SU-DHL-6 (cell line): Measurements from ENCODE around the gene TBL1X.

Experiments used
- EZH2phosphoT487 ChIP-seq: fragments of 200-600 bp; sonication (generic), shearing (Covaris generic); conservative IDR thresholded peaks from 2 replicates; pipeline ENCODE4 v1.6.1; 2018; ENCODE audit warnings: mild to moderate bottlenecking, antibody characterized with exemption, low read length, moderate library complexity, mixed read lengths
- TF ChIP-seq, protein P1 (sequence below): fragments of 200-600 bp; sonication (generic); IDR thresholded peaks from one replicate; pipeline ENCODE4 v1.5.1; 2017; ENCODE audit warnings: antibody characterized with exemption, mild to moderate bottlenecking, low read length, moderate library complexity; ENCODE audit not compliant: insufficient read depth, poor library complexity, severe bottlenecking

DNA sequence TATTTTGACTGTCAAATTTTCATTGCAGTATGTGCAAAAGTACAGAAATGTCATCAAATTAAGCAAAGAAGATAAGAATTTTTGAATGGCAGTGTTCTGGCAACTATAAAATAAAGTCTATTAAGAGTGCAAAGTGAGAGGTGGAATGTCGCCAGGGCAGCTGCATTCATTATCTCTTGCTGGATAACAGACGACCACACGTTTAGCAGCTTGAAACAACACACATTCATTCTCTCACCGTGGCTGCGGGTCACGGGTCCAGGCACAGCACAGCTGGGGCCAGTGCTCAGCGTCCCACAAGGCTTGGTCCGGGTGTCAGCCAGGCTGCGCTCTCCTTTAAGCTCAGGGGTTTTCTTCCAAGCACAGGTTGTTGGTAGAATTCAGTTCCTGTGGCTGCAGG is 186.9 kb downstream of the TBL1X start:
- TF ChIP-seq, protein P1, sequence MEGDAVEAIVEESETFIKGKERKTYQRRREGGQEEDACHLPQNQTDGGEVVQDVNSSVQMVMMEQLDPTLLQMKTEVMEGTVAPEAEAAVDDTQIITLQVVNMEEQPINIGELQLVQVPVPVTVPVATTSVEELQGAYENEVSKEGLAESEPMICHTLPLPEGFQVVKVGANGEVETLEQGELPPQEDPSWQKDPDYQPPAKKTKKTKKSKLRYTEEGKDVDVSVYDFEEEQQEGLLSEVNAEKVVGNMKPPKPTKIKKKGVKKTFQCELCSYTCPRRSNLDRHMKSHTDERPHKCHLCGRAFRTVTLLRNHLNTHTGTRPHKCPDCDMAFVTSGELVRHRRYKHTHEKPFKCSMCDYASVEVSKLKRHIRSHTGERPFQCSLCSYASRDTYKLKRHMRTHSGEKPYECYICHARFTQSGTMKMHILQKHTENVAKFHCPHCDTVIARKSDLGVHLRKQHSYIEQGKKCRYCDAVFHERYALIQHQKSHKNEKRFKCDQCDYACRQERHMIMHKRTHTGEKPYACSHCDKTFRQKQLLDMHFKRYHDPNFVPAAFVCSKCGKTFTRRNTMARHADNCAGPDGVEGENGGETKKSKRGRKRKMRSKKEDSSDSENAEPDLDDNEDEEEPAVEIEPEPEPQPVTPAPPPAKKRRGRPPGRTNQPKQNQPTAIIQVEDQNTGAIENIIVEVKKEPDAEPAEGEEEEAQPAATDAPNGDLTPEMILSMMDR = no peak
- TF ChIP-seq EZH2phosphoT487 = no peak
